NCI-H146 treated with DMSO at 0.1 percent for 48 hours (cell line): ENCODE results near the gene FNBP1.
A peak's percentile ranks its signal among the peaks of the same experiment; 100 is the strongest.
"Not testable (repeated sequence)": the region's sequence is repeated elsewhere in the genome, so short reads cannot be mapped to it uniquely, and the experiment has no call there.

Source experiments
- DNase-seq: peaks from one replicate; lab custom pipeline; 2025; ENCODE audit not compliant: unreplicated experiment; lab: John Stamatoyannopoulos, UW

The FNBP1 gene

DNA sequence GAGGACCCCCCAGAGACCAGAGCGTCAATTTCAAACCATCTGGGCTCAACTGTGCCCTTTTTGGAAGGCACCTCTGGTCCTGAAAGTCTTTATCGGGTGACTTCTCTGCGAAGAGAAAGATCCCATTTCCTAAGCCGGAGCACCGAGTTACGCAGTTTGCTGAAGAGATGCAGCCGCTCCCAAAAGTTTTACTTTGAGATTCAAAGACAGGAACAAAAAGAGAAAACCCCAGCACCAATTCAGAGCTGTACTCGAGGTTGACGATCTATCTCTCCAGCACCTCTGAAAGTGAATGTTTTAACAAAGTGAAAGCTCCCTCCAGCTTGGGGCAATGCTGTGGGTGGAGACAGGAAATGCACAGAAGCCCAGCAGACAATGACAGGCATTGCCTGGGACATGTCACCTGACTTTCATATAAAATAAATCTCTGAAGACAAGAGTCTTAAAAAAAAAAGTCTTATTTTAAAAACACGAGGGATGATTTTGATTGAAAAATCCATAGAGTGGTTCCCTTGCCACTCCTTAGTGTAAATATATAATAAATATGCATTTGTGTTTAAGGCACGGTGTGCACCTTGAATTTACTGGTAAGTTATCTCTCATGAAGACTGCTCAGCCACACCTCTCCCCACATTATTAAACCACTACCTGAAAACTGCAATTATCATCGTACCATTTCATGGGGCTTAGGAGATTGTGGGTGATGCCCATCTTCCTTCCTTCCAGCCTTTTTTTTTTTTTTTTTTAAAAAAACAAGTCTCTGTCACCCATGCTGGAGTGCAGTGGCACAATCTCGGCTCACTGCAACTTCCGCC, 79.9 kb downstream of the FNBP1 start:
- peak; percentile 0 for DNase-seq

DNA sequence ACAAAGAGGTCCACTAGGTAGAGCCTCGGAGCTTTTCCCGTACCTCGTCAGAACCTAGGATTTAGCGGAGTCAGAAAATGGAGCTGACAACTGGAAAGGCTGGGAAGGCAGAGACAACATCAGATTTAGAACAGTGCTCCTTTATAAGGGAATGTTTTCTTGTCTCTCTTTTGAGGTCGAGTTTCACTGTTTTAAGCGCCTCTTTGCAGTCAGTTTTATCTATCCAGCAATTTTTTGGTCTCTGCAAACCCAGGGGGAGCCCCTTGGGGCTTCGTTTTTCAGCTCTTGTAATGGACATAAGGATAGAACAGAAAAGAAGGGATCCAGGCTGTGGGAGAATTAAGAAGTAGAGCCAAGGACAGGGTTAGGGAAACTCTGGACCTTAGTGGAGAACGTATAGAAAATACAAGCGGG, 80.5 kb downstream of the FNBP1 start:
- DNase-seq: no peak

DNA sequence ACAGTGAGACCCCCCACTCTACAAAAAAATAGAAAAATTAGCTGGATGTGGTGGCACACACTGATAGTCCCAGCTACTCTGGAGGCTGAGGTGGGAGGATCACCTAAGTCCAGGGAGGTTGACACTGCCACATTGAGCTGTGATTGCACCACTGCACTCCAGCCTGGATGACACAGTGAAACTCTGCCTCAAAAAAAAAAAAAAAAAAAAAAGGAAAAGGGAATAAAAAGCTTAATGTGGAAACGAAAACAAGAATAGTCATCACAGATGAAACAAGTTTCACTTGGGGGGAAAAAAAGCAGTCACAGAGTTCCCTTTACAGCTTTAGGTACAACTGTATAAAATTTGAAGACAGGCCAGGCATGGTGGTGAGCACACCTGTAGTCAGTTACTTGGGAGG, 84.2 kb downstream of the FNBP1 start:
- no peak for DNase-seq

DNA sequence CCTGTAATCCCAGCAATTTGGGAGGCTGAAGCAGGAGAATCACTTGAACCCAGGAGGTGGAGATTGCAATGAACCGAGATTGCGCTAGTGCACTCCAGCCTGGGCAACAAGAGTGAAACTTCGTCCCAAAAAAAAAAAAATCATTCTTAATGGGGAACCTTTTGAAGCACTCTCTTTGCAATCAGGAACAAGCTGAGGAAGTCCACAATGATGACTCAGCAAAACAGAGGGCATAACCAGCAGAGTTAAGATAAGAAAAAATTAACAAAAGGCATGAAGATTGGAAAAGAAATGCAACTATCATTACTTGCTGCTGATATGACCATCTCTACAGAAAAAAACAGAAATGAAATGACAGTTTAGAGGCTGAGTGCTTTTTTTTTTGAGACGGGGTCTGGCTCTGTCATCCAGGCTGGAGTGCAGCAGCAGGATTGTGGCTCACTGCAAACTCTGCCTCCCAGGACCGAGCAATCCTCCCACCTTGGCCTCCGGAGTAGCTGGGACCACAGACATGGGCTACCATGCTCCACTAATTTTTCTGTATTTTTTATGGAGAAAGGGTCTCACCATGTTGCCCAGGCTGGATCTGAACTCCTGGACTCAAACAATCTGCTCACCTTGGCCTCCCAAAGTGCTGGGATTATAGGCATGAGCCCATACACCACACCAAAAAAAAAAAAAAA, 88.0 kb downstream of the FNBP1 start:
- DNase-seq: no peak

DNA sequence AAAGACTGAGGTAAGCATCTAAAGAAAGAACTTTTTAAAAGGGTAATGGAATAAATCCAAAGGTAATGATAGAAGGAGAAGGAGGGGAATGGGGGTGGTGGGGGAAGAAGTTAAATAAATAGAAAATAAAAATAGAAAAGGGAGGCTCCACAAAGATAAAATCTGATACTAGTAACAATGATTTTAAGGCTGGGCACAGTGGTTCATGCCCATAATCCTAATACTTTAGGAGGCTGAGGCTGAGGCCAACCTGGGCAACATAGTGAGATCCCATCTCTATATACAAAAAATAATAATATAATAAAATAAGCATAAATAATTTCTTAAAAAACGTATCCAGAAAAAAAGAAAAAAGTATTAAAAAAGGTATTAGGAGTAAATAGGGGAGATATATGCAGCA, 89.3 kb downstream of the FNBP1 start:
- no peak for DNase-seq

DNA sequence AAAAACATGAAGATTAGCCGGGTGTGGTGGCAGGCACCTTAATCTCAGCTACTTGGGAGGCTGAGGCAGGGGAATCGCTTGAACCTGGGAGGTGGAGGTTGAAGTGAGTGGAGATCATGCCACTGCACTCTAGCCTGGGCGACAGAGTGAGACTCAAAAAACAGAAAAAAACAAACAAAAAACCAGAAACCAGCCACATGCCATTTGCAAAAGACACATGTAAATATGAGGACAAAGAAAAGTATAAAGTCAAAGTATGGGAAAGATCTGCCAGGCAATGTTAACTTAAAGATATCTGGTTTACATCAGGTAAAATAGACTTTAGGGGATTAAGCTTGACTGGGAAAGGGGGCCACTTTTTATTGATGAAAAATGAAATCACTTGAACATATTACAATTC, 90.7 kb downstream of the FNBP1 start:
- DNase-seq: no peak

DNA sequence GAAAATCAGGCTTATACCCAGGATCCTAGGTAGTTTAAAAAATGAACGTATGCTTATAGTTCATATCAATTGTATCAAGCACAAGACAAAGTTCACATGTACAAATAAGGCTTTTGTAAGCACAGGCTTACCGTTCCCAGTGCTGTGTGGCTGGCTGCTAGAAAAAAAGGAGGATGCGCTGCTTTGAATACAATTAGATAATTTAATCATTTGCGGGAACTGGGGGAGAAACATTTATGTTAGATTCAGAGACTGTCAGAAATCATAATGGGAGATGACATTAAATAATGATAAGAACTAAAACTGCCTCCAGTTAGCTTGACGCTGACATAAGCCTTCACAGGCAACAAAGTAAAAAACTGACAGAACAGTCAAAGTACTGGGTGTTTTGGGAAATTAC, 93.2 kb downstream of the FNBP1 start:
- no peak for DNase-seq

DNA sequence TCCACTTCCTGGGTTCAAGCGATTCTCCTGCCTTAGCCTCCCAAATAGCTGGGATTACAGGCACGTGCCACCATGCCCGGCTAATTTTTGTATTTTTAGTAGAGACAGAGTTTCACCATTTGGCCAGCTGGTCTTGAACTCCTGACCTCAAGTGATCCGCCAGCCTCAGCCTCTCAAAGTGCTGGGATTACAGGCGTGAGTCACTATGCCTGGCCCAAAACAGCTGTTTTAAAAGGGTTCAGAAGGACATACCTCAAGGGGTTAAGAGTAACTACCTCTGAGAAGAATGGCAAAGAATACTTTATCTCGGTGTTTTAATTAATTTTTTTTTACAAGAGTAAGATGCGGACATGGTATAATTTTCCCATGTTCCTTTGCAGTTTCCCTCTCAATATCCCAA, 94.4 kb downstream of the FNBP1 start:
- not testable (repeated sequence) for DNase-seq

DNA sequence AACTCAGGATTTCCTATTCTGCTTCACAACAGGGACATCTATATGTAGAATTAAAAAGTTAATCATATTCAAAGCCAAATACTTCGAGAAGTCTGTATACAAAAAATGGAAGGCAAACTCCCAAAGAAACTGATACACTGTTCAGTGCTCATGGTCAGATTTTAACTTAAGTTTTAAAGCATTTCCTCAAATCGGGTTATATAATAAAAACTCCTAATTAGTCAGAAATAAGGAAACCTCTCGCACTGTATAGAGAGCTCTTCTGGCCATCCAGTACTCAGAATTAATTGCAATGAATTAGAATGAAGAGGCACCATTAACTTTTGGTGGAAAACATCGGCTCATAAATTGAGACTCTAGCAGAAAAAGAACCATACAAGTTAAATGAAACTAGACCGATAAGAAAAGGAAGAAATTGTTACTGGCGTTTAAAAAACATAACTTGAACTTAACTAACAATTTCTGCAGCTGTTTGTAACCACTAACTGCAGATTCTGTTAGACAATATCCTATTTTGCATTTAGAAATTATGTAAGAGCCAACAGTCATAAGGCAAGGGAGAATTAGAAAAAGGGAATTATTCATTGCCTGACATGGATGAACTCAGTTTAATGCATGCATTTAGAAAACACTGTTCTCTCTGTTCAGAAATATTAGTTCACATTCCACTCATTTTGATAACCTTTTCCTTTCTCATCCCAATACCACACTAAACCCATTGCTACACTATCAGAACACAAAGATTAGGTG, 96.6 kb downstream of the FNBP1 start:
- DNase-seq: no peak

DNA sequence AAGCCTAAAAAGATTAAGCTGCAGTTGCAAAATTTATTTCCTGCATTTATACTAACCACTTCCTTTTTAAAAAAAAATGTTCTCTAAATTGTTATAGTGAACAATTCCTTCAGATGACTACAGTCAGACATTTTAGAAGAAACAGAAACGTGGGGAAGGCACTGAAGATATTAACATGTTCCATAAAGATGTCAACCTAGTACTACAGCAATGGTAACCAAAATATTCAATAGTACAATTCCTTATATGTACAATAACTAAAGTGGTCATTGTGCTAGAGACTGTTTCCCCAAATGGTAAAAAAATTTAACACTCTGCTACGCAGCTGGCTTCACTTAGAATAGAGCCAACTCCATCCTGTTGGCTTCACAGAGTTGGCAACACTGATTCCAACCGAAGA, 97.7 kb downstream of the FNBP1 start:
- DNase-seq: no peak

DNA sequence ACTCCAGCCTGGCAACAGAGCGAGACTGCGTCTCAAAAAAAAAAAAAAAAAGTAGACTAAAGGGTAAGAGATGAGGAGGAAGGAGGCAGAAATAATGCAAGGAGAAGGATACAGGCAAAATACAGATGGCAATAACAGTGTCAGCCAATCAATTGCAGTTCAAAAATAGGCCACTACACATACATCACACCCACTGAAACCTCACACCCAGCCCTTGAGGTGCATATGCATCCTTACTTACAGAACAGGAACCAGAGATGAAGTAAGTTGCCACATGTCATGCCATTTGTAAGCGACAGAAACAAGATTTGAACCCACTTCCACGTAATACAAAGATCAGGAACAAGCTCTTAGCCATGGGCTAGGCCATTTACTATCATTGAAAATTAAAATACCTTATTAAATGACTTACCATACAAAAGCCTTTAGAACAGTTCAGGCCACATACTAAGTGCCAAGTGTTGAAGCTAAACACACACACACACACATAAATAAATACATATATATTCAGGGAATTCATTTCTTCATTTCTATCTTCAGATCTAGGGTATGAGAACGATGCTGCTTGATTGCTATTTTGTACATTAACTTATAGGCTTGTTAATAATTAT, 98.4 kb downstream of the FNBP1 start:
- no peak for DNase-seq

DNA sequence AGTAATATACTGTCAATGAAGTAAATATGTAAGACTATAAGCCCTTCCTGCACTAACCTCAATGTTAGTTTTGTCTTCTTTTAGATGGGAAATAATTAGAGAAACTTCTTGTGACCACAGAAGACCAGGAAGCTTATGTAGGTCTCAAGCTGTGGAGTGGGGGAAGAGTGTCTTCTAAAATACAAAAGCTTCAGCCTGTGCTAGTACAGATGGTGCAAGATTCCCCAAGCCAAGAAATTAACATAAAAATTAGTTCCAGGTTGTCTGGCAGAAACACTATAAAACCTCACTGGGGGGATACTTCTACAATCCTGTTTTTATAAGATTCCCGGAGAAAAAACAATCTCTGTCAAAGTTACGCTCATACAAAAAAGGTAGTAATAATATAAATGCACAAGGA, 103.6 kb downstream of the FNBP1 start:
- no peak for DNase-seq

DNA sequence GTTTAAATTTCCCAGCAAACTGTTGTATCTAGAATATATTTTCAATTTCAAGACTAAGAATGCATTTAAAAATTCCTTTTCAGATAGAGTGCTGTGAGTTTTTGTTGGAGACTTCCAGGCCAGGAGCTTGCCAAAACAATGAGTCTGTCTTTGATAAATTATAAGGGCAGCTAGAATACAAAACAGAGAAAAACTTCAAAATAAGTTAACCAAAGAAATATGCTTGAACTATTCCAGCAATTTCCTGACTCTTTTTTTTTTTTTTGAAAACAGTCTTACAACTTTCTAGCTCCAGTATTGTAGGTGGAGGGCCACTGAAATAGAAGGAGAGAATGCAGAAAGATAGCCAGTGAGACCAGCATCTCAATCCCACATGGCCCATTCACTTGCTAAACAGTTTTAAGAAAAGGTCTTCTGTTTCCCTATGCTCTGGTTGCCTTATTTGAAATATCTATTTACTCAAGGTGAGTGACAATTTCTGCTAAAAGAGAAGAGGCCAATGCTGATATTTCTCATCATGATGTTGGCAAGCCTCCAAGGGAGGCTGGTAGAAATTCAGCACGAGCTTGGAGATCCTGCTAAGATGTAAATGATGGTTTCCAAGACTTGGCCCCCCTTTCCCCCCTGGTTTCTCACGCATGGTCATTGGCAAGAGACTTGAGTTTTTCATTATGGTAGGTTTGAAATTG, 104.6 kb downstream of the FNBP1 start:
- no peak for DNase-seq

DNA sequence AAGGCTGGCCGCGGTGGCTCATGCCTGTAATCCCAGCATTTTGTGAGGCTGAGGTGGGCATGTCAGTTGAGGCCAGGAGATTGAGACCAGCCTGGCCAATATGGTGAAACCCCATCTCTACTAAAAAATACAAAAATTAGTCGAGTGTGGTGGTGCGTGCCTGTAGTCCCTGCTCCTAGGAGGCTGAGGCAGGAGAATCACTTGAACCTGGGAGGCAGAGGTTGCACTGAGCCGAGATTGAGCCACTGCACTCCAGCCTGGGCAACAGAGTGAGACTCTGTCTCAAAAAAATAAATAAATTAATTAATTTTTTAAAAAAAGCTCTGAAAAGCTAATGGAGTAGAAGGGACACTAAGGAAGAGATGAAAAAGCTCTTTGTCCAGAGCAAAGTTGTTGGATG, 105.1 kb downstream of the FNBP1 start:
- DNase-seq: not testable (repeated sequence)

DNA sequence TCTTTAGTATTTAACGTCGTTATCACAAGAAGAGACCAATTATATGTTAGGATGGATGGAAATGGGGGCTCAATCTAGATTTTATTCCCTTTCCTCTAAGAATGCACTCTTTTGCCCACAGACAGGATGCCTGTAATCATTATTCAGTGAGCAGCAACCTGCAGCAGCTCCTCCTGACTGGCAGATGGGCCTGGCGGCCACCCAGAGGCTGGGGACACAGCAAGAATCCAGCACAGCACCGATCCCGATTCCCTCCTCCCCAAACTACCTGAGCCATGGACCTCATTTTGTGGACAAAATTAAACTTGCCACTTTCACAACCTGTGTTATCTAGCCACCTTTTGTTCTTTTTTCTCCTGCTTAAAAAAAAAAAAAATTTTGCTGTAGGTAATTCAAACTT, 106.8 kb downstream of the FNBP1 start:
- no peak for DNase-seq

DNA sequence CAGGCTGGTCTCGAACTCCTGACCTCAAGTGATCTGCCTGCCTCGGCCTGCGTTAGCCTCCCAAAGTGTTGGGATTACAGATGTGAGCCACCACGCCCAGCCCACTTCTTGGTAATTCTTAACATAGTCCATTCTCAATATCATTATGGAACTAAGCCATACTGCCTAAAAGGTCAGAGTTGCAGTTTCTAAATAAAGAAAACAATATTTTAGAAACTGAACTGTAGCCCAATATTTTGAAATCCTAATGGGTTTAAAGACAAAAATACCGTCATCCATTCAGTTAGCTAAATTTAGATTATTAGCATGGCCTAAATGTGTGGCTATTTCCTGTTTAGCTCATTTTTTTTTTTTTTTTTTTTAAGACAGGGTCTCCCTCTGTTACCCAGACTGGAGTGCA, 108.2 kb downstream of the FNBP1 start:
- no peak for DNase-seq

DNA sequence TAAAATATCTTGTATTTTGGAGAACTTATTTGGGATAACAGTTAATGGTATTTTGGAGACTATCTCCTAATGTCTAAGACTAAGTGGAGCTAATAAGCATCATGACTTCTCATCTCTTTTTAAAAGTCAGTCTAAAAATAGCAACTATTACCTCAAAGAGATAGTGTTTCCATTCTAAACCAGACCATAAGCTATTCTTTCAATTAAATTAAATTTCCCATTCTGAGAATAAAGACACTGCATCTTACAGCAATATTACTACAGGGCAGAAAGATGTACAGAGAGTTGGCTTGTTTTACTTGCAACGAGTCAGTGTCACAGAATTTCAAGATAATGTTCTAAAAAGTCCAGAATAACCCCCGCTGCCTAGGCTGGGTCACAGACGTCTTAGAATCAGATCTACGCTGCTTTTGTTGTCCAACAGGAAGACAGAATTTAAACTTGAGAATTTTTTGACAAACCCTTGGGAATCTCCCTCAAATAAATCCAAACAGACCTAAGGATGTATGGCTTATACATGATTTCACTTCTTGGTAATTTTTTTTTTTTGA, 108.9 kb downstream of the FNBP1 start:
- DNase-seq: no peak

DNA sequence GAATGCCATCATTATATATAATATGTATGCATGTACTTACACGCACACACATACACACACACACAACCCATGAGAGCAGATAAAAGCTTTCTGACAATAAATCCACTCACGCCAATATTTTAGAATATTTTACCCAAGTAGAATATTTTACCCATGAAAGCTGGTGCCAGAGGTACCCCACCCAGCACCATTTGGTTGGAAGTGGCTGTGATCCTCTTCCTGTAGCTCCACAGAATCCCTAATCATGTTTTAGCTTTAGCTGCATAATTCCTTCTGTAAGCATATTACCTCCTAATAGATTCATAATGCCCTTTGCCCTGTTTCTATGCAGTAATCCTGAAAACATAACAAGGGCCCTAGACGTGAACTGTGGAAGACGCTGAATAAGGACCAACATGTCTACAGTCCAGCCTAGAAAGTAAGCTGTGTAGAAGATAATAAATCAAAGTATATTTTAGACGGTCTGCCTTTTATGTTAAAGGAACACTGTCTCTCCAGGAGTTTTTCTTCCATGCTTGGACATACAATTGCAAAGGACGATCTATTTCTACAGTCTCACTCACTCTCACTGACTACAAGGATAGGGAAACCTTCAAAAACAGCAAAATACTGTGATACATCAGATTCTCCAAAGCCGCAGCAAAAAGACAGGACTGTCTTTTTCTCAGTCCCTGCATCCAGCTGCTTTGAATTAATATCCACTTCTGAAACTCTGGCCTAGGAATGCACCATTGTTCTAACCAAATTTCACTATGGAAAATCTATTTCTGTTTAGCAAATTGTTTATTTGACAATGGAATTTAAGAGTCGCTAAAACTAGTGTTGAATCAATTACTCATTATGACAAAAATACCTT, 109.6 kb downstream of the FNBP1 start:
- DNase-seq: no peak

DNA sequence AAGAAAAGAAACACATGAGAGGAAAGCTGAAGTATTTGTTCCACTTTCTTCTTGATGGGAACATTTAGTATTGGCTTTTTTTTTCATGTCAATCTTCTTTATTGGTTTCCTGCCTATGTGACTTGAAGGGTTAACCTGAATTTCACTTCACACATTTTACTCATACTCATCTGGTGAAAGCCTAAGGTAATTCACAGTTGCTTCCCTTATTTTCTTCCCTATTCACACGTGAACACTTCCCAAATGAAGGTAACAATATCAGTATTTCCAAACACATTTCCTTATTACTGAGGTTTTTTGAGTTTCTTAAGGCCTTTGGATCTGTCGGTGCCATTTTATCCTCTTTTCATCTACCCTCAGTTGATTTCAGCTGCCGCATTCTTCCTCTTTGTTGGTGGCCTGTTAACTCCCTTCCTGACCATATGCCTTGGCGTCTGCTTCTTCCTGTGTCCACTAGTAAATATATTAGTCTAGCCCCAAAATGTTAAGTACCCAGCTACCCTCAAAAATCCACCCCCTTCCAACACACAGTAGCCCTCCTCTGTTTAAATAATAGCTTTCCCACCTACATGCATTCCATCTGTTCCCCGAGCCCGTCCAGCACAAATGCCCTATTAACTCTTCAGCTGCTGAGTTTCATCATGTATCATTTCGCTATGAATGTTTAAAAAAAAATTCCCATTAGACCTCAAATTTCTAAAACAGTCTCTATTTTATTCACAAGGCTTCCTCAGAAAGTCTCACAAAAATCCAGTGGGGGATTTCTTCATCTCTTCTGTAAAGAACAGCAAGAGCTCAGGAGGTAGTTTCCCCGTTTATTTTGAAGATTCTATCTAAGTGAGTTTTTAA, 110.5 kb downstream of the FNBP1 start:
- DNase-seq: no peak
